ENCODE data around the gene EEF1AKMT2.
"Not testable (repeated sequence)": the region's sequence is repeated elsewhere in the genome, so short reads cannot be mapped to it uniquely, and the experiment has no call there.

EEF1AKMT2 gene

DNA sequence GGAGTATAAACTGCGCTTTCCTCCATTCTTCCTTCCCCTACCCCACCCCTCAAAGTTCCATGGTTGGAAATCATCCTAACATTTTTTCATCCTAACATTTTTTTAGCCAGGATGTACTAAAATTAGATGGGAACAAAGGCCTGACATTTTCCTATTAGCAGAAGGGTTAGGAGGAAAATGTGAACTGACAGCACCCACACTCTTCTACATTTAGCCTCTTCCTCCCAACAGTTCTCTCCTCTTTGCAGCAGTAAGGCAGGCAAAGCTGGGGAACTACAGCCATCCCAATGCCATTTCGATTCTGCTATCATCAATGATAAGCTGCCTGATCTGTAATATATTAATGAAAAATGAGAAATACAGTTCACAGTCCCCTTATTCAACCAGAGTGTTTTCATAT lies 36.1 kb downstream of the EEF1AKMT2 start:
- no peak for DNase-seq (ENCODE audit: low read depth)

GRCh38 chr10:124754227-124754626 lies 37.5 kb downstream of the EEF1AKMT2 start:
- no peak for DNase-seq (ENCODE audit: low read depth)

GRCh38 chr10:124748953-124749645 lies 42.6 kb downstream of the EEF1AKMT2 start:
- DNase-seq (ENCODE audit: low read depth) = no peak

DNA sequence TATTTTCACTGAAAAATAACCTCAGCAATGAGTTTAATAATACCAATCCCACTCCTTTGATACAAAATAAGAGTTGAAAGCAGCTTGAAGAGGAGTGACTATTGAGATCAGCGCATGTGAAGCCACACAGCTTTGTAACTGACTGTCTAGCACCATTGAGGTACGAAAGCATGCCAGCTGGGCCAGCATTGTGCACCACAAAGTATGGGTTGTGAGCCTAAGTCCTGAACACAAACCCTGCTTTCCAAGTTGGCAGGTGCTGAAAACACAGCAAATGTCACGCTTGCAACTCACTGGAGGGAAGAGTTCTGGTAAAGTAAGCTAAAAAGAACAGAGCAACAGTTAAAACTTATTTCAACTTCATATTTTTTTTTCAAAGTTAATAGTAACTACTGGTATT lies 43.5 kb downstream of the EEF1AKMT2 start:
- DNase-seq (ENCODE audit: low read depth) = no peak

- DNase-seq (ENCODE audit: low read depth) = no peak
Measured at GRCh38 chr10:124747745-124748144, 43.9 kb downstream of the EEF1AKMT2 start.

- no peak for DNase-seq (ENCODE audit: low read depth)
Measured at GRCh38 chr10:124746992-124747391, 44.7 kb downstream of the EEF1AKMT2 start.

- DNase-seq (ENCODE audit: low read depth) = not testable (repeated sequence)
Measured at GRCh38 chr10:124746447-124746846, 45.2 kb downstream of the EEF1AKMT2 start.

- DNase-seq (ENCODE audit: low read depth) = no peak
Measured at GRCh38 chr10:124745673-124746072, 46.0 kb downstream of the EEF1AKMT2 start.

GRCh38 chr10:124745252-124745651 lies 46.4 kb downstream of the EEF1AKMT2 start:
- DNase-seq (ENCODE audit: low read depth) = no peak

- DNase-seq (ENCODE audit: low read depth) = peak; percentile 72
Measured at GRCh38 chr10:124744102-124745050, 47.3 kb downstream of the EEF1AKMT2 start, which contains the start of gene FAM53B. Gene FAM53B (minus strand): TSS chr10:124744378. CDS start chr10:124706713, 37,665 bp downstream.

DNA sequence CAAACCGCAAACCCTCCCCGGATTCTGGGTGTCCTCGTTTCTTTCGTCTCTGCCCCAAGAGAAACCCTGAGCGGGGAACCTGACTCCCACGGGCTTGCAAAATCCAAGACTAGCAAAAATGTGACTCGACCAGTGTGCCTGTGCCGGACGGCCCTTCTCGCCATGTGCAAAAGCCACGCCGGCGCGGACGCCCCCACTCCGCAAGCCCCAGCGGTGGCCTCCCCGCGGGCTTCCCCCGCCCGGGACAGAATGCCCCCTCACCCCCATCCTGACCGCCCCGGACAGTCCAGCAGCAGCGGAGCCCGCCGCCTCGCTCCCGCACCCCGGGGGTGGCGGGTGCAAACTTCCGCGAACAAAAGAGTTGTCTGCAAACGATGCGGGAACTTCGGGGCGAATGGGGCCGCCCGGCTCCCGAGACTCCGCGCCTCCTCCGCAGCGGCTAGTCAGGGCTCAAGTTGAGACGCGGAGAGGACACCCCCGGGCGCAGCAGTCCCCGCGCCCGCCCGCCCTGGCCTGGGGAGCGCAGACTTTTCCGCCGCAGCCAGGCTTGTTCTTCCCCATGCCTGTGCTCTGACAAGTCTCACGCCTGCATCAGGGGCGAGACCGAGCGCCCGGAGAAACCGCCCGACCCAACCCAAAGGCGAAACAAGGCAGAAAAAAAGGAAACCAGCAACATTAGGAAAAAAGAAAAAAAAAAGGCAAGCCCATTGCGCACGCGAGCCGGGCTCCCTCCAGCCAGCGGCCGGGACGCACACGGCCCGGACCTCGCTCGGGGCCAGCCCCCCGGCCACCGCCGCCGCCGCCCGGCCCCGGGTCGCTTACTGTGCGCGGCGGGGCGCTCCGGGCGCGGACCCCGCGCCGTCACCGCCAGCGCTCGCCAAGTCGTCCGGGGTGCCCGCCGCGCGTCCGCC lies 48.2 kb downstream of the EEF1AKMT2 start:
- DNase-seq (ENCODE audit: low read depth) = no peak

DNA sequence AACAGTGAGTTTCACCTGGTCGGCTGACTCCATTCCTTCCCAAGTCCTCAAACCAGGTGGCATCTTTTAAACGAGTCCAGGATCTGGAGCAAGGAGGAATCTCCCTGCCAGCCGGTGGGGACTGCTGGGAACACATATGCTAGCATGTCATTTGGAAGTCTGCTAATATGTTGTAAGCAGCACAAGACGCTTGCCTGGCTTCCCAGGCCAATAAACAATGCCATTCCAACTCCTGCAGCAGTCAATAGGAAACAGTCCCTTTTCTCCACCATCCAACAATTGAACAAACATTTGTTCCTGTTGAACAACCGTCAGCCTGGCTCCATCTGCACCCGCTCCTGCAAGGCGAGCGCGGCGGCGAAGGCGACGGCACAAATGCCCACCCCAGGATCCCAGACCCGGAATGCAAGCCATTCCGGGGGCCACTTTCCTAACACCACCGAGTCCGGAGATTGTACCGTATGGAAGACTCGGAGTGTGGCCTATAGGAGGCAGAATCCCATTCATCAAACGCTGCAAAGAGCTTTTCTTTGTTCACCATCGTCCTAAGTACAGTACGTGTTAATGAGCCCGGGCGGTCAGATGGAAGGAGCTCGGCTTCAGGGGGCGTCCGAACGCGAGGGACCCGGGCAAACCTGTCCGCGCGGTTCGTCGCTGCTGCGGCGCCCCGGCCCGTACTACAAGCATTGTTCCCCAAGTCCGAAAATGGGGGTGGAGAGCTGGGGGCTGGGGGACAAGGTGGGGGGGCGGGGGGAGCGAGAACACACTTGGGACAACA lies 49.1 kb downstream of the EEF1AKMT2 start:
- DNase-seq (ENCODE audit: low read depth) = no peak

DNA sequence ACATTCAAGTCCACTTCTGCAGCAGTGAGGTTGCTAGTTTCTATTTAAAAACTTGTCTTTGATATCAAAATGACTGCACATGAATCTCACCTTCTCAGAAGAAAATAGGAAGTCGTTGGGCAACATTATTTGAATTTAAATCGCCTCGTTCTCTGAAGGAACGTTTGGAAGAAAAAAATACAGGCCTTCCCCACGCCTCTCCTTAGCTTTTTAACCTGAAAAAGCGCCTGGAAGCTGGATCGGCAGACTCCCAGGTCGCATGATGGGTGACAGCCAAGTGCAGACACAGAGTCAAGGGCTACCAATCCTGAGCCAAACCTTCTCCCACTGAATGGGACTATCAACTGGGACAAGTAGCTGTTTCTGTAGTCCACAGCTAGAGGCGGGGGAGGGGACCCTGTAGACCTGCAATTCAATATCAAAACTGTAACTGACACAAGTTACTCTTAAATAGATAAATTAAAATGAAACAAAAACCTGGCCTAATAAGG lies 49.7 kb downstream of the EEF1AKMT2 start:
- no peak for DNase-seq (ENCODE audit: low read depth)

DNA sequence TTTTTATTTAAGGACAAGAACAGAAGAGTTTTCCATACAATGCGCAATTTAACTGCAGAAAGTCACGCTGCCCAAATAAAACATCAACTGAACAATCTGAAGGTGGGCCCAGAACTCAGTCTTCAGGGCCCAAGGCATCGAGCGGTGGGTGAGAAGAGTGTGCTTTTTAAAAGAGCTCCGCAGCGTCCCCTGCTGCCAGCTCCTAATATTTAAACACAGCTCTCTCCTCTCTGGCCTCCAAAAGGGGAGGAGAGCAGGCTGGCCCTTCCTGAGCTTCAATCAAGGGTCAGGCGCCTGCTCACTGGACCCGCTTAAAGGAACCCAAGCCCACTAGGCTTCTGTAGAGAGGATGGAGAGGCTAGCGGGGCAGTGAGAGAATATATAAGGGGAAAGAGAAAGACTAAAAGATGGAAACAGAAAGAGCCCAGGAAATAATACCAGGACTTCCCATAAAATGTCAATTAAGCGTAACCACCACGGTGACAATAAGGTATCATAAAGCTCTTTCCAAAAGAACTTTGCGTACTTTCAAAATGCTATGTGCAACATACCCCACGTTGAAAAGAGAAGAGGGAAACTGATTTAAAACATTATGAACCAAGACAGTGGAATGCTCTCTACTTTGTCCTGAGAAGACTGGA lies 50.3 kb downstream of the EEF1AKMT2 start:
- DNase-seq (ENCODE audit: low read depth) = peak; percentile 70

- DNase-seq (ENCODE audit: low read depth) = no peak
Measured at GRCh38 chr10:124740369-124741280, 51.1 kb downstream of the EEF1AKMT2 start.

DNA sequence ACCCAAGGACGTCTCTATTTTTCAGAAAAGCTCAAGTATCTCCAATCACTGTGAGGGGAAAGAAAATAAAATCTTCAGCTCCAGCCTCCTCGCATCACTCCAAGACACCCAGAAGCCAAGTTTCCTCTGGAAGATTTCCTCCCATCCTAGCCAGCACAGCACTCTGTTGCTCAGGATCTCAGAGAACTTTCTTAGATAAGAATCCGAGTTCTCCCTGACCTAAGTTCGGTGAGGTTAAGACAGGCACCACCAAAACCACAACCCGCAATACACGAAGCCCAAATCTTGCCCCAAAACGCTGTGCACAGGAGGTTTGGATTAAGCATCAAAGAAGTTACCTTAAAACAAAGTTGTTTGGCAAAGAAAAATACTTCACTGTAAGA lies 51.7 kb downstream of the EEF1AKMT2 start:
- no peak for DNase-seq (ENCODE audit: low read depth)

- no peak for DNase-seq (ENCODE audit: low read depth)
Measured at GRCh38 chr10:124739119-124739921, 52.4 kb downstream of the EEF1AKMT2 start.

GRCh38 chr10:124738441-124738840 lies 53.2 kb downstream of the EEF1AKMT2 start:
- DNase-seq (ENCODE audit: low read depth) = no peak

Measured in T follicular helper cell (primary cell).